Gastroesophageal sphincter (tissue), 3 donors: ENCODE results near the gene PDF.

ENCODE experiments used
- POLR2A ChIP-seq, 2 donors: fragments of 450-650 bp; IDR thresholded peaks; one replicate each; pipeline ENCODE4 v1.6.1; 2017; ENCODE audit warnings: antibody characterized with exemption in 2 of 2, mild to moderate bottlenecking in 2 of 2, moderate library complexity in 1 of 2
- POLR2AphosphoS5 ChIP-seq: sonication (generic); formaldehyde crosslinking; IDR thresholded peaks from one replicate; pipeline ENCODE4 v1.6.1; 2017; ENCODE audit warnings: antibody characterized with exemption
- TF ChIP-seq, protein P1 (sequence below), 4 experiments: fragments of 200-600 bp in 2 of 4; fragments of 450-650 bp in 2 of 4; sonication (generic) in 1 of 4; IDR thresholded peaks; one replicate each; pipeline ENCODE4 v1.5.1; 2017 to 2019; ENCODE audit warnings: antibody characterized with exemption in 4 of 4, mild to moderate bottlenecking in 2 of 4, moderate library complexity in 2 of 4

DNA sequence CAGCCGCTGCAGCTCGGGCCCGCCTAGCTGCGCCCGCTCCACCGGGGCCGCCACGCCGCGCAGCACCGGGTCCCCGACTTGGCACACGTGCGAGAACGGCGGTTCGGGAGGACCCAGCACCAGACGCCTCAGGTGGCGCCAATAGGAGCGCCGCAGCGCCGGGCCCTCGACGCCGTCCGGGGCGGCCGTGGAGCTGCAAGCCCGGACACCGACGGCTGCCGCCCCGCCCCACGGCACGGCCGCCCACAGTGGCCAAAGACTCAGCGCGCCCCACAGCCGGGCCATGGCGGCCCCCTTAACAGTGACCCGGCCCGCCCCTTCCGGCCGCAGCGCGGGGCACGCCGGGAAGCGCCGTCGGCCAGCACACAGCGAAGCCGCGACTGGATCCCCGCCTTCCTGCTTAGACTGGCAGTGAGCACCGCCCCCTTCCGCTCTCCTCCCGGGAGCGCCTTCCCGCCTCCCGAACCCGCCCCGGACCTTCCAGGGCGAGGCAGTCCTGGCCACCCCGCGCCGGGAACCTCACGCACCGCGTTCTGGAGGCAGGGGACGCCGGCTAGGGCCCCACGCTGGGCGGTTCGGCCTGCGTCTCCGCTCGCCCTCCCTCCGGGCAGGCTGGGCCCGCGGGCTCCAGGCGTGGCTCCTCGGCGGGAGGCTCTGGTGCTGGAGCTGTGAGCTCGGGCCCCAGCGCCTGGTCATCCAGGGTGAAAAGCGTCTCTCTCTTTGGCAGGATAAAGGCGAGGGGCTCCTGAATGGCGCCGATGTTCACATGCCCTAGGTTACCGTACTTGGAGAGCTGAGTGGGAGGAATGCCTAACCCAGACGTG, at the start of gene PDF:
- peak; percentile 91 for TF ChIP-seq POLR2AphosphoS5
- peak; percentile 73 to 78 for TF ChIP-seq POLR2A (IDR thresholded peaks at IDR 0.05)
- TF ChIP-seq, protein P1, sequence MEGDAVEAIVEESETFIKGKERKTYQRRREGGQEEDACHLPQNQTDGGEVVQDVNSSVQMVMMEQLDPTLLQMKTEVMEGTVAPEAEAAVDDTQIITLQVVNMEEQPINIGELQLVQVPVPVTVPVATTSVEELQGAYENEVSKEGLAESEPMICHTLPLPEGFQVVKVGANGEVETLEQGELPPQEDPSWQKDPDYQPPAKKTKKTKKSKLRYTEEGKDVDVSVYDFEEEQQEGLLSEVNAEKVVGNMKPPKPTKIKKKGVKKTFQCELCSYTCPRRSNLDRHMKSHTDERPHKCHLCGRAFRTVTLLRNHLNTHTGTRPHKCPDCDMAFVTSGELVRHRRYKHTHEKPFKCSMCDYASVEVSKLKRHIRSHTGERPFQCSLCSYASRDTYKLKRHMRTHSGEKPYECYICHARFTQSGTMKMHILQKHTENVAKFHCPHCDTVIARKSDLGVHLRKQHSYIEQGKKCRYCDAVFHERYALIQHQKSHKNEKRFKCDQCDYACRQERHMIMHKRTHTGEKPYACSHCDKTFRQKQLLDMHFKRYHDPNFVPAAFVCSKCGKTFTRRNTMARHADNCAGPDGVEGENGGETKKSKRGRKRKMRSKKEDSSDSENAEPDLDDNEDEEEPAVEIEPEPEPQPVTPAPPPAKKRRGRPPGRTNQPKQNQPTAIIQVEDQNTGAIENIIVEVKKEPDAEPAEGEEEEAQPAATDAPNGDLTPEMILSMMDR (IDR thresholded peaks at IDR 0.05) = peak in 1 of 4 experiments; percentile 37
